ENCODE data around the gene DGCR8. TPM values are rescaled to one million over a fixed set of nuclear protein-coding genes. Genes with fewer than 3 reads are reported as not detected.

DGCR8 gene
- total RNA-seq, 4 donors from 2014 or later, result 34.3 to 182 (median 64.7) TPM

- TF ChIP-seq POLR2AphosphoS5 (IDR thresholded peaks at IDR 0.05) (no peak), EP300 (IDR thresholded peaks at IDR 0.05; ENCODE audit: low read depth) (no peak), POLR2A (IDR thresholded peaks at IDR 0.05) (no peak), CTCF (IDR thresholded peaks at IDR 0.05) (no peak)
- in situ Hi-C loops (cut with MboI; ENCODE audit: low pct_ligation_motif_present in 1 of 4, low pct_unique_long_range_greater_than_20kb in 1 of 4, low sequenced_read_pairs in 3 of 4), result no loop called here
- H3K4me1 ChIP-seq, result peaks cover 0 to 16% (median 1%) of the 10 kb centered on the region in 4 donors
- peaks cover 0 to 4% (median 0%) of the 10 kb centered on the region in 4 donors for H3K36me3 ChIP-seq
- H3K9me3 ChIP-seq, result no peaks in the 10 kb centered on the region
- DNase-seq, result no peak
- 79% methylated on average over 13 of the region's 14 CpGs; no CpG with 5 or more reads in 1 of the 2 donors for WGBS, 2 donors (ENCODE audit: low coverage in 1 of 2)
- H3K27me3 ChIP-seq, result no peaks in the 10 kb centered on the region
- H3K27ac ChIP-seq, result no peak overlapping the region
- no peak overlapping the region for H3K4me3 ChIP-seq
- intact Hi-C loops (cut with DNase I; ENCODE audit: low total_unique reads), result loop anchor here (5.0 kb wide), 1 partner anchor 39 kb away; no protein-coding TSS in a partner anchor
Observed at GRCh38 chr22:20033045-20033706, 46.9 kb upstream of the DGCR8 start.

GRCh38 chr22:20034143-20034542 is 45.9 kb upstream of the DGCR8 start:
- no peaks in the 10 kb centered on the region for H3K27me3 ChIP-seq
- WGBS, 2 donors (ENCODE audit: low coverage in 1 of 2), result 80 to 83% methylated on average over 4 to 5 of the region's 5 CpGs
- no peaks in the 10 kb centered on the region for H3K9me3 ChIP-seq
- peaks cover 0 to 16% (median 1%) of the 10 kb centered on the region in 4 donors for H3K4me1 ChIP-seq
- intact Hi-C loops (cut with DNase I; ENCODE audit: low total_unique reads), result loop anchor here (5.0 kb wide), 1 partner anchor 38 kb away; no protein-coding TSS in a partner anchor
- in situ Hi-C loops (cut with MboI; ENCODE audit: low pct_ligation_motif_present in 1 of 4, low pct_unique_long_range_greater_than_20kb in 1 of 4, low sequenced_read_pairs in 3 of 4), result no loop called here
- DNase-seq, result no peak
- no peak overlapping the region for H3K27ac ChIP-seq
- peaks cover 0 to 6% (median 0%) of the 10 kb centered on the region in 4 donors for H3K36me3 ChIP-seq
- TF ChIP-seq EP300 (IDR thresholded peaks at IDR 0.05; ENCODE audit: low read depth), result no peak
- no peak for TF ChIP-seq POLR2AphosphoS5 (IDR thresholded peaks at IDR 0.05)
- TF ChIP-seq CTCF (IDR thresholded peaks at IDR 0.05), result no peak
- no peak for TF ChIP-seq POLR2A (IDR thresholded peaks at IDR 0.05)
- H3K4me3 ChIP-seq, result no peak overlapping the region

GRCh38 chr22:20035375-20036083 is 44.5 kb upstream of the DGCR8 start:
- no peak for TF ChIP-seq EP300 (IDR thresholded peaks at IDR 0.05; ENCODE audit: low read depth)
- no peak for TF ChIP-seq POLR2AphosphoS5 (IDR thresholded peaks at IDR 0.05)
- no peak for TF ChIP-seq CTCF (IDR thresholded peaks at IDR 0.05)
- in situ Hi-C loops (cut with MboI; ENCODE audit: low pct_ligation_motif_present in 1 of 4, low pct_unique_long_range_greater_than_20kb in 1 of 4, low sequenced_read_pairs in 3 of 4), result no loop called here

GRCh38 chr22:20036084-20036482 is 44.0 kb upstream of the DGCR8 start:
- Histone ChIP-seq H3K36me3 (peaks cover 0 to 11% (median 0%) of the 10 kb centered on the region in 4 donors), H3K4me1 (peaks cover 0 to 16% (median 1%) of the 10 kb centered on the region in 4 donors), H3K9me3 (no peaks in the 10 kb centered on the region)

More at GRCh38 chr22:20035375-20036083, 44.5 kb upstream of the DGCR8 start:
- Histone ChIP-seq H3K36me3 (peaks cover 0 to 11% (median 0%) of the 10 kb centered on the region in 4 donors), H3K4me3 (no peak overlapping the region), H3K27ac (no peak overlapping the region), H3K27me3 (no peaks in the 10 kb centered on the region), H3K9me3 (no peaks in the 10 kb centered on the region), H3K4me1 (peaks cover 0 to 16% (median 1%) of the 10 kb centered on the region in 4 donors)
- intact Hi-C loops (cut with DNase I; ENCODE audit: low total_unique reads), result no loop called here
- no peak for DNase-seq
- 78 to 82% methylated on average over 4 to 16 of the region's 16 CpGs for WGBS, 2 donors (ENCODE audit: low coverage in 1 of 2)

More at GRCh38 chr22:20036084-20036482, 44.0 kb upstream of the DGCR8 start:
- TF ChIP-seq POLR2A (IDR thresholded peaks at IDR 0.05), result no peak
- no peak for TF ChIP-seq POLR2AphosphoS5 (IDR thresholded peaks at IDR 0.05)
- TF ChIP-seq CTCF (IDR thresholded peaks at IDR 0.05), result no peak
- TF ChIP-seq EP300 (IDR thresholded peaks at IDR 0.05; ENCODE audit: low read depth), result no peak
- Histone ChIP-seq H3K4me3 (no peak overlapping the region), H3K27me3 (no peaks in the 10 kb centered on the region), H3K27ac (no peak overlapping the region)
- DNase-seq, result no peak
- WGBS, 2 donors (ENCODE audit: low coverage in 1 of 2), result 77 to 86% methylated on average over 7 to 10 of the region's 10 CpGs
- intact Hi-C loops (cut with DNase I; ENCODE audit: low total_unique reads) (no loop called here), in situ Hi-C loops (cut with MboI; ENCODE audit: low pct_ligation_motif_present in 1 of 4, low pct_unique_long_range_greater_than_20kb in 1 of 4, low sequenced_read_pairs in 3 of 4) (no loop called here)
